ENCODE data around the gene HYI.

DNA sequence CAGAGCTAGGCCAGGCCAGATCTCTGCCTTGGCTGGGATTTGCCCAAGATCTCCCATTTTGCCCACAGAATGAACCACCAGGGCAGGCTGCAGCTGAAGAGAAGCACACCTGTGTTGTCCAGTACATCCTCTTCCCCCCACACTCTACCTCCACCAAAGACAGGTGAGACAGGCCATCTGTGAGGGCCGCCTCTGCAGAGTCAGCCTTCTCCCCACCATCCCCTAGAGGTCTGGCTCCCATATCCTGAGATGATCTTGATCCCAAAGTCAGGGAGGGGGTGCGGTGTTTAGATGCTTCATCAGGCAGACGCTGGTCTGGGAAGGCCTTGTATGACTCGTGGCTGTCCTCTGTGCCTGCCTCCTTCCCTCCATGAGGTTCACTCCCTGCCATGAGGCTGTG lies 28.7 kb downstream of the HYI start:
- TF ChIP-seq, protein P1, sequence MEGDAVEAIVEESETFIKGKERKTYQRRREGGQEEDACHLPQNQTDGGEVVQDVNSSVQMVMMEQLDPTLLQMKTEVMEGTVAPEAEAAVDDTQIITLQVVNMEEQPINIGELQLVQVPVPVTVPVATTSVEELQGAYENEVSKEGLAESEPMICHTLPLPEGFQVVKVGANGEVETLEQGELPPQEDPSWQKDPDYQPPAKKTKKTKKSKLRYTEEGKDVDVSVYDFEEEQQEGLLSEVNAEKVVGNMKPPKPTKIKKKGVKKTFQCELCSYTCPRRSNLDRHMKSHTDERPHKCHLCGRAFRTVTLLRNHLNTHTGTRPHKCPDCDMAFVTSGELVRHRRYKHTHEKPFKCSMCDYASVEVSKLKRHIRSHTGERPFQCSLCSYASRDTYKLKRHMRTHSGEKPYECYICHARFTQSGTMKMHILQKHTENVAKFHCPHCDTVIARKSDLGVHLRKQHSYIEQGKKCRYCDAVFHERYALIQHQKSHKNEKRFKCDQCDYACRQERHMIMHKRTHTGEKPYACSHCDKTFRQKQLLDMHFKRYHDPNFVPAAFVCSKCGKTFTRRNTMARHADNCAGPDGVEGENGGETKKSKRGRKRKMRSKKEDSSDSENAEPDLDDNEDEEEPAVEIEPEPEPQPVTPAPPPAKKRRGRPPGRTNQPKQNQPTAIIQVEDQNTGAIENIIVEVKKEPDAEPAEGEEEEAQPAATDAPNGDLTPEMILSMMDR (IDR thresholded peaks at IDR 0.05 in 4 of 5, conservative IDR thresholded peaks at IDR 0.05 in 1 of 5): no peak
- no peak for TF ChIP-seq POLR2A (IDR thresholded peaks at IDR 0.05)
